ENCODE measurements around the gene VILL. TPM values are rescaled to one million over a fixed set of nuclear protein-coding genes. Genes with fewer than 3 reads are reported as not detected.

VILL gene
- total and polyA plus RNA-seq, 2 of the 8 experiments (the other 6 are each of a cell fraction or from before 2014, with no cell fraction given): 4.1 to 4.2 TPM

GRCh38 chr3:38009807-38010591 lies 19.4 kb downstream of the VILL start (continued):
- no peak for TF ChIP-seq BCL11A (IDR thresholded peaks at IDR 0.05; ENCODE audit: low read depth in 2 of 2, low read length in 2 of 2)
- no peak for TF ChIP-seq JUND (IDR thresholded peaks at IDR 0.05; ENCODE audit: low read length)
- no peak for TF ChIP-seq TEAD4 (IDR thresholded peaks at IDR 0.05; ENCODE audit: low read depth, low read length)
- TF ChIP-seq E2F6 (IDR thresholded peaks at IDR 0.05): no peak
- no peak for TF ChIP-seq CTCF (IDR thresholded peaks at IDR 0.05; ENCODE audit: control extremely low read depth in 1 of 3, insufficient read depth in 1 of 3, low read depth in 1 of 3, low read length in 3 of 3)
- TF ChIP-seq ATF3 (IDR thresholded peaks at IDR 0.05; ENCODE audit: insufficient read depth, low read depth, low read length): no peak
